T1000 (cell line): ENCODE data around the gene ZNF184.
"Not testable (repeated sequence)": the region's sequence is repeated elsewhere in the genome, so short reads cannot be mapped to it uniquely, and the experiment has no call there.

ENCODE experiments used
- DNase-seq: peaks from one replicate; lab custom pipeline; 2025; ENCODE audit warnings: mixed read lengths; lab: John Stamatoyannopoulos, UW

ZNF184 gene

DNA sequence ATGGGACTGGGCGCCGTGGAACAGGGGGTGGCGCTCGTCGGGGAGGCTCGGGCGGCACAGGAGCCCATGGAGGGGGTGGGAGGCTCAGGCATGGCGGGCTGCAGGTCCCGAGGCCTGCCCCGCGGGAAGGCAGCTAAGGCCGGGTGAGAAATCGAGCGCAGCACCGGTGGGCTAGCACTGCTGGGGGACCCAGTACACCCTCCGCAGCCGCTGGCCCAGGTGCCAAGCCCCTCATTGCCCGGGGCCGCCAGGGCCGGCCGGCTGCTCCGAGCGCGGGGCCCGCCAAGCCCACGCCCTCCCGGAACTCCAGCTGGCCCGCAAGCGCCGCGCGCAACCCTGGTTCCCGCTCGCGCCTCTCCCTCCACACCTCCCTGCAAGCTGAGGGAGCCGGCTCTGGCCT, 48.1 kb downstream of the ZNF184 start:
- not testable (repeated sequence) for DNase-seq

DNA sequence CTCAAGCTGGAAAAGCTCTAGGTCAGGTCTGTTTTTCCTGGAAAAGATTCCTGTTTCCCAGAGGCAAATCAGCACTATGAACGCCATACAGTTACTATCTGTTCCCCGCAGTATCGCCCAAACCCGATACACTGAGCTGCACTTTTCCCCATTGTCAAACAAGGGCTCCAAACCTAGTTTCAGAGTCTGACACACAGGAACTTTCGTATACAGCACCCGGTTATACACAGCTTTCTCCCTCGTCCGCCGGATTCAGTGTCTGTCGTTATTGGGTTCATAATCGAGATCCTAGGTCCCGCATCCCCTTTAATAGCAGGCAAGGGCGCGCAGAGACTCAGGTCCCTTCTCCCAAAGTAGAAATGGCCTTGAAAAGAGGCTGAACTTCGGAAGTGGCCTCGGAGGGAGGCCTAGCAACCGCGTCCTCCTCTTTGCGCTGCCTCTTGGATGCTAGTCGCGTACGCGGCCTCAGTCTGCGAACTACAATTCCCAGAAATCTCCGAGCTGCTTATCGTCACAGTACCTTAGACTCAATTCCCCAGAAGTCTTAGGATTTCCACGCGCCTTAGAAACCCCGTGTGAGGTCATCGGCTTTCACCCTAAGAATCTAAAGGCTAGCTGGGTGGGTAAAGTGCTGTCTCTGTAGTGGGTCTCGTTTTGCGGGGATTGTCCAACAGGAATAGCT, 50.1 kb downstream of the ZNF184 start:
- no peak for DNase-seq

GRCh38 chr6:27419363-27419762, 53.5 kb downstream of the ZNF184 start:
- no peak for DNase-seq

DNA sequence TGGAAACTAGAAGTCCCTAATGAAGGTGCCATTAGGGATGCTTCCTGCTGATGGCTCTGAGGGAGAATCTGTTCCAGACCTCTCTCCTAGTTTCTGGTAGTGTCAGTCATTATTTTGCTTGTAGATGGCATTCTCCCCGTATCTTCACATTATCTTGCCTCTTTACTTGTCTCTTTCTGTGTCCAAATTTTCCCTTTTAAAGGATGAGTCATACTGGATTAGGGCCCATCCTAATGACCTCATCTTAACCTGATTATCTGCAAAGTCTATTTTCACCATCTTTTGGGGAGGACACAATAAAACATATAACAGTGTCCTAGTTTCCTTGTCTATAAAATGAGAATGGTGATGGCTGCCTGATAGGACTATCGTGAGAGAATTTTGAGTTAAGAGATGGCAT, 57.0 kb downstream of the ZNF184 start:
- no peak for DNase-seq

- DNase-seq = no peak
These were observed 57.9 kb downstream of the ZNF184 start for GRCh38 chr6:27414996-27415395.

- DNase-seq = no peak
These were observed 58.6 kb downstream of the ZNF184 start for GRCh38 chr6:27414300-27414699.

GRCh38 chr6:27407153-27407814, 65.6 kb downstream of the ZNF184 start:
- DNase-seq = no peak

GRCh38 chr6:27406085-27406484, 66.8 kb downstream of the ZNF184 start:
- no peak for DNase-seq

DNA sequence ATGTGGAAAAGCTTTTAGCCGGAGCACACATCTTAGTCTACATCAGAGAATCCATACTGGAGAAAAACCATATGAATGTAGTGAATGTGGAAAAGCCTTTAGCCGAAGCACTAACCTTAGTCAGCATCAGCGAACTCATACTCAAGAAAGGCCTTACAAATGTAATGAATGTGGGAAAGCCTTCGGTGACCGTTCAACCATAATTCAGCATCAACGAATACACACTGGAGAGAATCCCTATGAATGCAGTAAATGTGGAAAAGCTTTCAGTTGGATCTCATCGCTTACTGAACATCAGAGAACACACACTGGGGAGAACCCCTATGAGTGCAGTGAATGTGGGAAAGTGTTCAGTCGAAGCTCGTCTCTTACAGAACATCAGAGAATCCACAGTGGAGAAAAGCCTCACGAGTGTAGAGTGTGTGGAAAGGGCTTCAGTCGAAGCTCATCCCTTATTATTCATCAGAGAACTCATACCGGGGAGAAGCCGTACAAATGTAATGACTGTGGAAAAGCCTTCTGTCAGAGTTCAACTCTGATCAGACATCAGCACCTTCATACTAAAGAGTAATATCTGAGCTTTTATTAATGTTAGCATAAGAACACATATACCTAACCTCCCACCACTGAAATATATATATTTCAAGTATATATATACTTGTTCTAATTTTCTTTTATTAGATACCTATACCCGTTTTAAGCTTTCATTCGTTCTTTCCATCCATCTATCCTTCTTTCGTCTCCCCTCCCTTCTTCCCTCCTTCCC, 71.8 kb downstream of the ZNF184 start:
- DNase-seq = no peak
